ENCODE measurements around the gene IFNW1.
"Not testable (repeated sequence)": the region's sequence is repeated elsewhere in the genome, so short reads cannot be mapped to it uniquely, and the experiment has no call there.

Gene IFNW1

GRCh38 chr9:21137020-21137419 is 4.6 kb downstream of the IFNW1 start:
- Mint-ChIP-seq H3K9me3 (no peaks in the 10 kb centered on the region), H3K4me3 (no peak overlapping the region), H3K27ac (no peak overlapping the region), H3K27me3 (ENCODE audit: low read depth) (peaks cover 33% of the 10 kb centered on the region), H3K4me1 (ENCODE audit: low read depth) (peaks cover 9% of the 10 kb centered on the region), H3K36me3 (ENCODE audit: low read depth) (no peaks in the 10 kb centered on the region)
- no peak for DNase-seq (ENCODE audit: low spot score)

- H3K27ac Mint-ChIP-seq = no peak overlapping the region
- no peaks in the 10 kb centered on the region for H3K36me3 Mint-ChIP-seq (ENCODE audit: low read depth)
- peaks cover 36% of the 10 kb centered on the region for H3K27me3 Mint-ChIP-seq (ENCODE audit: low read depth)
- no peaks in the 10 kb centered on the region for H3K4me1 Mint-ChIP-seq (ENCODE audit: low read depth)
- no peak for DNase-seq (ENCODE audit: low spot score)
- H3K4me3 Mint-ChIP-seq = no peak overlapping the region
- H3K9me3 Mint-ChIP-seq = no peaks in the 10 kb centered on the region
These were observed 5.9 kb downstream of the IFNW1 start for GRCh38 chr9:21135736-21136135.

GRCh38 chr9:21128186-21128585 is 13.4 kb downstream of the IFNW1 start:
- not testable (repeated sequence) for H3K27ac Mint-ChIP-seq; DNase-seq (ENCODE audit: low spot score); H3K4me3 Mint-ChIP-seq
- peaks cover 13% of the 10 kb centered on the region for H3K4me1 Mint-ChIP-seq (ENCODE audit: low read depth)
- H3K27me3 Mint-ChIP-seq (ENCODE audit: low read depth) = peaks cover 28% of the 10 kb centered on the region
- H3K36me3 Mint-ChIP-seq (ENCODE audit: low read depth) = peaks cover 12% of the 10 kb centered on the region
- peaks cover 24% of the 10 kb centered on the region for H3K9me3 Mint-ChIP-seq

GRCh38 chr9:21121595-21122251 is 19.9 kb downstream of the IFNW1 start:
- H3K27ac Mint-ChIP-seq = no peak overlapping the region

GRCh38 chr9:21121079-21121478 is 20.6 kb downstream of the IFNW1 start:
- Mint-ChIP-seq H3K9me3 (no peaks in the 10 kb centered on the region), H3K4me3 (no peak overlapping the region), H3K27ac (no peak overlapping the region), H3K4me1 (ENCODE audit: low read depth) (peaks cover 3% of the 10 kb centered on the region), H3K36me3 (ENCODE audit: low read depth) (no peaks in the 10 kb centered on the region), H3K27me3 (ENCODE audit: low read depth) (peaks cover 42% of the 10 kb centered on the region)
- DNase-seq (ENCODE audit: low spot score) = no peak

More at GRCh38 chr9:21121595-21122251, 19.9 kb downstream of the IFNW1 start:
- Mint-ChIP-seq H3K4me3 (no peak overlapping the region), H3K36me3 (ENCODE audit: low read depth) (no peaks in the 10 kb centered on the region), H3K4me1 (ENCODE audit: low read depth) (peaks cover 3% of the 10 kb centered on the region), H3K27me3 (ENCODE audit: low read depth) (peaks cover 43% of the 10 kb centered on the region), H3K9me3 (peaks cover 6% of the 10 kb centered on the region)
- DNase-seq (ENCODE audit: low spot score) = no peak

GRCh38 chr9:21119093-21119770 is 22.4 kb downstream of the IFNW1 start:
- peaks cover 39% of the 10 kb centered on the region for H3K27me3 Mint-ChIP-seq (ENCODE audit: low read depth)
- no peak for DNase-seq (ENCODE audit: low spot score)
- H3K9me3 Mint-ChIP-seq = no peaks in the 10 kb centered on the region
- no peaks in the 10 kb centered on the region for H3K36me3 Mint-ChIP-seq (ENCODE audit: low read depth)
- peaks cover 3% of the 10 kb centered on the region for H3K4me1 Mint-ChIP-seq (ENCODE audit: low read depth)
- H3K4me3 Mint-ChIP-seq = no peak overlapping the region
- H3K27ac Mint-ChIP-seq = no peak overlapping the region

GRCh38 chr9:21114311-21114710 is 27.3 kb downstream of the IFNW1 start:
- no peak for DNase-seq (ENCODE audit: low spot score)
- Mint-ChIP-seq H3K4me1 (ENCODE audit: low read depth) (no peaks in the 10 kb centered on the region), H3K27ac (no peak overlapping the region), H3K4me3 (no peak overlapping the region), H3K9me3 (no peaks in the 10 kb centered on the region), H3K27me3 (ENCODE audit: low read depth) (peaks cover 38% of the 10 kb centered on the region), H3K36me3 (ENCODE audit: low read depth) (no peaks in the 10 kb centered on the region)

GRCh38 chr9:21110708-21111576 is 30.7 kb downstream of the IFNW1 start:
- Mint-ChIP-seq H3K9me3 (no peaks in the 10 kb centered on the region), H3K27ac (no peak overlapping the region), H3K36me3 (ENCODE audit: low read depth) (no peaks in the 10 kb centered on the region), H3K27me3 (ENCODE audit: low read depth) (peaks cover 17% of the 10 kb centered on the region), H3K4me1 (ENCODE audit: low read depth) (no peaks in the 10 kb centered on the region), H3K4me3 (no peak overlapping the region)
- DNase-seq (ENCODE audit: low spot score) = no peak

GRCh38 chr9:21104787-21105186 is 36.8 kb downstream of the IFNW1 start:
- no peak for DNase-seq (ENCODE audit: low spot score)
- no peaks in the 10 kb centered on the region for H3K9me3 Mint-ChIP-seq
- H3K4me1 Mint-ChIP-seq (ENCODE audit: low read depth) = peaks cover 11% of the 10 kb centered on the region
- H3K27me3 Mint-ChIP-seq (ENCODE audit: low read depth) = peaks cover 17% of the 10 kb centered on the region
- H3K36me3 Mint-ChIP-seq (ENCODE audit: low read depth) = no peaks in the 10 kb centered on the region
- no peak overlapping the region for H3K27ac Mint-ChIP-seq
- no peak overlapping the region for H3K4me3 Mint-ChIP-seq

- peaks cover 15% of the 10 kb centered on the region for H3K27me3 Mint-ChIP-seq (ENCODE audit: low read depth)
- no peak overlapping the region for H3K27ac Mint-ChIP-seq
- DNase-seq (ENCODE audit: low spot score) = no peak
- no peak overlapping the region for H3K4me3 Mint-ChIP-seq
- H3K4me1 Mint-ChIP-seq (ENCODE audit: low read depth) = peaks cover 14% of the 10 kb centered on the region
- H3K36me3 Mint-ChIP-seq (ENCODE audit: low read depth) = no peaks in the 10 kb centered on the region
- peaks cover 2% of the 10 kb centered on the region for H3K9me3 Mint-ChIP-seq
These were observed 39.3 kb downstream of the IFNW1 start for GRCh38 chr9:21102305-21102704.

- H3K4me1 Mint-ChIP-seq (ENCODE audit: low read depth) = peaks cover 28% of the 10 kb centered on the region
- DNase-seq (ENCODE audit: low spot score) = no peak
- H3K9me3 Mint-ChIP-seq = peaks cover 4% of the 10 kb centered on the region
- H3K27ac Mint-ChIP-seq = no peak overlapping the region
- no peak overlapping the region for H3K4me3 Mint-ChIP-seq
- H3K27me3 Mint-ChIP-seq (ENCODE audit: low read depth) = peaks cover 4% of the 10 kb centered on the region
- no peaks in the 10 kb centered on the region for H3K36me3 Mint-ChIP-seq (ENCODE audit: low read depth)
These were observed 43.8 kb downstream of the IFNW1 start for GRCh38 chr9:21097817-21098216.

- H3K27ac Mint-ChIP-seq = peak overlapping the region; percentile 82
- no peaks in the 10 kb centered on the region for H3K27me3 Mint-ChIP-seq (ENCODE audit: low read depth)
- peaks cover 31% of the 10 kb centered on the region for H3K4me1 Mint-ChIP-seq (ENCODE audit: low read depth)
- DNase-seq (ENCODE audit: low spot score) = no peak
- H3K4me3 Mint-ChIP-seq = peak overlapping the region; percentile 75
- peaks cover 4% of the 10 kb centered on the region for H3K9me3 Mint-ChIP-seq
- H3K36me3 Mint-ChIP-seq (ENCODE audit: low read depth) = peaks cover 2% of the 10 kb centered on the region
These were observed 44.8 kb downstream of the IFNW1 start for GRCh38 chr9:21096901-21097255.

- H3K4me1 Mint-ChIP-seq (ENCODE audit: low read depth) = peaks cover 34% of the 10 kb centered on the region
- H3K4me3 Mint-ChIP-seq = peak overlapping the region; percentile 75
- peak; percentile 30 for DNase-seq (ENCODE audit: low spot score)
- H3K9me3 Mint-ChIP-seq = peaks cover 4% of the 10 kb centered on the region
- no peaks in the 10 kb centered on the region for H3K27me3 Mint-ChIP-seq (ENCODE audit: low read depth)
- H3K36me3 Mint-ChIP-seq (ENCODE audit: low read depth) = peaks cover 2% of the 10 kb centered on the region
- H3K27ac Mint-ChIP-seq = peak overlapping the region; percentile 82
These were observed 45.3 kb downstream of the IFNW1 start for GRCh38 chr9:21096172-21096900.

All from T-helper 2 cell treated with Interferon-gamma antibody and Interleukin-4, amounts not matched to agents 5 μg/mL and 100 μg/mL, for 36 hours (primary cell).